BE2C (cell line): ENCODE data around the gene RBMS3.
"Not testable (repeated sequence)": the region's sequence is repeated elsewhere in the genome, so short reads cannot be mapped to it uniquely, and the experiment has no call there.

Experiments used
- DNase-seq: peaks from one replicate; pipeline ENCODE4 v3.0.0-alpha.2; 2020
- H3K27me3 ChIP-seq: fragments of 250-450 bp; sonication (Bioruptor Pico); 2 replicates; pipeline ENCODE4 v1.5.1; 2020; ENCODE audit warnings: mild to moderate bottlenecking
- H3K36me3 ChIP-seq: fragments of 250-450 bp; sonication (Bioruptor Pico); 2 replicates; pipeline ENCODE4 v1.5.1; 2020; ENCODE audit warnings: mild to moderate bottlenecking
- H3K4me1 ChIP-seq: fragments of 250-450 bp; sonication (Bioruptor Pico); 2 replicates; pipeline ENCODE4 v1.5.1; 2020
- H3K4me3 ChIP-seq: 2 replicates; pipeline ENCODE4 v1.5.1; 2011; ENCODE audit warnings: low read depth, low read length
- H3K9me3 ChIP-seq: fragments of 250-450 bp; sonication (Bioruptor Pico); 2 replicates; pipeline ENCODE4 v1.5.1; 2020
- TF ChIP-seq, protein P1 (sequence below): IDR thresholded peaks from 2 replicates; pipeline ENCODE4 v1.5.1; 2012; ENCODE audit warnings: mild to moderate bottlenecking, low read depth, low read length

RBMS3 gene

DNA sequence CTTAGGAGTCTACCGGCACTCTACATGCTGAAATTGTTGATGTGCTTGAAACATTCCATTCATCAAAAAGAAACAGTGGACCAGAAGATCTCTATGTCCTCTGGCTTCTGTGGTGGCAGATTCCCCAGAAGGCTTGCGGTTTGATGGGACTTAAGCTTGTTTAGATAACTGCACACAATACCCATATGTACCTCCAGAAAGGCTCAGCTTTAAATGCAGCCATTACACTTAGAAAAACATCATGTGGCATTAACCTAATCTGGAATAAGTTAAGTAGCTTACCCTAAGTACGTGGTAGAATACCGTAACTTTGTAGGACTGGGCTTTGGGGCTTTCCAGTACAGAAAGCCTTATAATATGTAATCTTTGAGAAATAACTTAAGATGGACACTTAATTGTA lies 187.3 kb downstream of the RBMS3 start:
- peaks cover 5% of the 10 kb centered on the region for H3K4me1 ChIP-seq
- H3K36me3 ChIP-seq, result no peaks in the 10 kb centered on the region
- no peaks in the 10 kb centered on the region for H3K9me3 ChIP-seq
- no peaks in the 10 kb centered on the region for H3K27me3 ChIP-seq
- no peak overlapping the region for H3K4me3 ChIP-seq
- TF ChIP-seq, protein P1, sequence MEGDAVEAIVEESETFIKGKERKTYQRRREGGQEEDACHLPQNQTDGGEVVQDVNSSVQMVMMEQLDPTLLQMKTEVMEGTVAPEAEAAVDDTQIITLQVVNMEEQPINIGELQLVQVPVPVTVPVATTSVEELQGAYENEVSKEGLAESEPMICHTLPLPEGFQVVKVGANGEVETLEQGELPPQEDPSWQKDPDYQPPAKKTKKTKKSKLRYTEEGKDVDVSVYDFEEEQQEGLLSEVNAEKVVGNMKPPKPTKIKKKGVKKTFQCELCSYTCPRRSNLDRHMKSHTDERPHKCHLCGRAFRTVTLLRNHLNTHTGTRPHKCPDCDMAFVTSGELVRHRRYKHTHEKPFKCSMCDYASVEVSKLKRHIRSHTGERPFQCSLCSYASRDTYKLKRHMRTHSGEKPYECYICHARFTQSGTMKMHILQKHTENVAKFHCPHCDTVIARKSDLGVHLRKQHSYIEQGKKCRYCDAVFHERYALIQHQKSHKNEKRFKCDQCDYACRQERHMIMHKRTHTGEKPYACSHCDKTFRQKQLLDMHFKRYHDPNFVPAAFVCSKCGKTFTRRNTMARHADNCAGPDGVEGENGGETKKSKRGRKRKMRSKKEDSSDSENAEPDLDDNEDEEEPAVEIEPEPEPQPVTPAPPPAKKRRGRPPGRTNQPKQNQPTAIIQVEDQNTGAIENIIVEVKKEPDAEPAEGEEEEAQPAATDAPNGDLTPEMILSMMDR, result no peak
- DNase-seq, result no peak

- not testable (repeated sequence) for DNase-seq, H3K27me3 ChIP-seq, H3K36me3 ChIP-seq, H3K9me3 ChIP-seq, H3K4me3 ChIP-seq, H3K4me1 ChIP-seq
Observed at GRCh38 chr3:29473481-29474170, 192.8 kb downstream of the RBMS3 start.

- Histone ChIP-seq H3K4me1 (no peaks in the 10 kb centered on the region), H3K4me3 (no peak overlapping the region)
- TF ChIP-seq, protein P1, result no peak
Observed at GRCh38 chr3:29475305-29475840, 194.5 kb downstream of the RBMS3 start.

DNA sequence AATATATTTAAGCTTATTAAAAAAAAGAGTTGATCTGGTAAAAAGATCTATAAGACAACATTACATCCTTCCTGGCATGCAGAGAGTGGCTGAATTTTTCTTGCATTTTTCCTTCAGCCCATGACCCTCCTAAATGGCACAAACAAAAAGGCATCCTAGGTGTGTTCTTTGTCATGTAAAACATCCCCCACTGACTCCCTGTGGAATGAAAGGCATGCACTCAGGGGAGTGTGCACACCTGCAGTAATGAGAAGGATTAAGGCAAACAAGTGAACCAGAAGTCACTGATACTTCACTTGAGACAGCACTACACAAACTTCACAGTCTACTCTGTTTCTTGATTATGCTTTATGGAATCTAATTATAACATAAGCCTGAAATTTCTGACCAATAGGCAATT lies 195.0 kb downstream of the RBMS3 start:
- Histone ChIP-seq H3K36me3 (no peaks in the 10 kb centered on the region), H3K27me3 (no peaks in the 10 kb centered on the region), H3K4me1 (no peaks in the 10 kb centered on the region), H3K9me3 (no peaks in the 10 kb centered on the region), H3K4me3 (no peak overlapping the region)
- TF ChIP-seq, protein P1, result no peak
- no peak for DNase-seq

More at GRCh38 chr3:29475305-29475840, 194.5 kb downstream of the RBMS3 start:
- Histone ChIP-seq H3K36me3 (no peaks in the 10 kb centered on the region), H3K27me3 (no peaks in the 10 kb centered on the region), H3K9me3 (no peaks in the 10 kb centered on the region)
- no peak for DNase-seq

DNA sequence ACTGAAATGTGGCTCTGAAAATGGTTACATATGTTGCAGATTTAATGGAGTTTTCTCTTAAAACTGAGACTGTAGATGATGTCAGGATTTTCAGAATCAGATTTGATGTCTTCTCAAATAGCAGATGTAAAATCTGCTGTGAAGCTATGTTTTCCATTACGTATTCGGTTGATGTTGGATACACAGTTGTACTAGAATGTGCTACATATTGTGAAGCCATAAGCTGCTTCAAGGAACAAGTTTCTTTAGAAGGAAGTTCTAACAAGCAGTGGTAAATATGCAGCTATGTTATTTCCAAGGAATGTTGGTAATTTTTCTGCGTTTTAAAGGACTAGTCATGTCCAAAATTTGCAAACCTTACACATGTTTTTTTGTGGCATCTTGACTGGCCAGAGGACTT lies 197.7 kb downstream of the RBMS3 start:
- Histone ChIP-seq H3K27me3 (no peaks in the 10 kb centered on the region), H3K4me3 (no peak overlapping the region), H3K4me1 (no peaks in the 10 kb centered on the region), H3K36me3 (no peaks in the 10 kb centered on the region), H3K9me3 (no peaks in the 10 kb centered on the region)
- DNase-seq, result no peak
- TF ChIP-seq, protein P1, result no peak

DNA sequence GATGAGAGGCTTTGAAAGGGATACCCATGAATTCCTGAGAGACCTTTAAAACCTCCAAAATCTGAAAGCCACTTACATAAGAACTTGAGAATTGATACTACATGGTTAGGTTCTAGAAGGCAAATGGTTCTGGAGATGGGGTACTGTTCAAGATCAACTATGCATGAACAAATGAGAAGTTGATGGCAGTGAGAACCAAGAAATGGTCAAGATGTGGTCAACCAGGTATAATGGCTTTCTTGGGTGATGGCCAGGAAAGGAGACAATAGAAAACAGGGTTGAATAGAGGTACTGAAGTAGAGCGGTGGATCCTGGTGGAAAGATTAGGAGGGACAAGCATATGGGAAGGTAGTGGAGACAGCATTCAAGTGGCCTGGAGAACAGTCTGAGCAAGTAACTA lies 200.4 kb downstream of the RBMS3 start:
- TF ChIP-seq, protein P1, result no peak
- no peak overlapping the region for H3K4me3 ChIP-seq
- peaks cover 6% of the 10 kb centered on the region; the same call in 1 of the 2 replicates for H3K4me1 ChIP-seq
- H3K27me3 ChIP-seq, result no peaks in the 10 kb centered on the region
- no peak for DNase-seq
- H3K36me3 ChIP-seq, result no peaks in the 10 kb centered on the region
- no peaks in the 10 kb centered on the region for H3K9me3 ChIP-seq
